Stimulated activated CD4-positive, alpha-beta T cell treated with anti-CD3 and anti-CD28 coated beads, Interleukin-2, amount 100 ng/mL, for 24 hours (primary cell): Measurements from ENCODE around the gene P2RX1.
"Not testable (repeated sequence)": the region's sequence is repeated elsewhere in the genome, so short reads cannot be mapped to it uniquely, and the experiment has no call there.

ENCODE experiments used
- DNase-seq, 2 donors: peaks; one replicate each; pipeline ENCODE4 v3.0.0-alpha.2; 2020

Gene P2RX1

GRCh38 chr17:3885271-3885670 is 31.0 kb downstream of the P2RX1 start:
- DNase-seq: no peak

GRCh38 chr17:3884188-3884587 is 32.1 kb downstream of the P2RX1 start:
- DNase-seq: no peak

- DNase-seq: no peak
Observed at GRCh38 chr17:3882276-3882675, 34.0 kb downstream of the P2RX1 start.

GRCh38 chr17:3880983-3881382 is 35.3 kb downstream of the P2RX1 start:
- DNase-seq: no peak

- no peak for DNase-seq
Observed at GRCh38 chr17:3879591-3880417, 36.5 kb downstream of the P2RX1 start.

GRCh38 chr17:3879186-3879585 is 37.1 kb downstream of the P2RX1 start:
- DNase-seq: no peak

- DNase-seq: no peak
Observed at GRCh38 chr17:3877220-3877619, 39.0 kb downstream of the P2RX1 start.

- DNase-seq: no peak
Observed at GRCh38 chr17:3875317-3875716, 40.9 kb downstream of the P2RX1 start.

GRCh38 chr17:3873862-3874261 is 42.4 kb downstream of the P2RX1 start:
- DNase-seq: no peak

GRCh38 chr17:3870871-3871306 is 45.4 kb downstream of the P2RX1 start:
- DNase-seq: no peak

GRCh38 chr17:3867606-3868005 is 48.7 kb downstream of the P2RX1 start:
- DNase-seq: no peak

GRCh38 chr17:3867106-3867505 is 49.2 kb downstream of the P2RX1 start:
- no peak for DNase-seq

GRCh38 chr17:3866276-3866675 is 50.0 kb downstream of the P2RX1 start:
- DNase-seq: no peak

GRCh38 chr17:3865176-3865575 is 51.1 kb downstream of the P2RX1 start:
- DNase-seq: no peak

- no peak for DNase-seq
Observed at GRCh38 chr17:3864534-3864933, 51.7 kb downstream of the P2RX1 start.

- no peak for DNase-seq
Observed at GRCh38 chr17:3861761-3862681, 54.2 kb downstream of the P2RX1 start.

- no peak for DNase-seq
Observed at GRCh38 chr17:3860939-3861700, 55.1 kb downstream of the P2RX1 start.

GRCh38 chr17:3859940-3860339 is 56.3 kb downstream of the P2RX1 start:
- no peak for DNase-seq

- DNase-seq: no peak
Observed at GRCh38 chr17:3857261-3858105, 58.8 kb downstream of the P2RX1 start.

- not testable (repeated sequence) for DNase-seq
Observed at GRCh38 chr17:3854204-3854603, 62.1 kb downstream of the P2RX1 start.

GRCh38 chr17:3852561-3852960 is 63.7 kb downstream of the P2RX1 start:
- DNase-seq: no peak

- no peak for DNase-seq
Observed at GRCh38 chr17:3851461-3852100, 64.7 kb downstream of the P2RX1 start.
